GM18858 (cell line): Measurements from ENCODE around the gene VPS9D1.
"Not testable (repeated sequence)": the region's sequence is repeated elsewhere in the genome, so short reads cannot be mapped to it uniquely, and the experiment has no call there.

Source experiments
- ATAC-seq: cut with Tn5 transposase; IDR thresholded peaks from one replicate; pipeline ENCODE4 v1.9.1; 2021; ENCODE audit not compliant: unreplicated experiment

Gene VPS9D1

DNA sequence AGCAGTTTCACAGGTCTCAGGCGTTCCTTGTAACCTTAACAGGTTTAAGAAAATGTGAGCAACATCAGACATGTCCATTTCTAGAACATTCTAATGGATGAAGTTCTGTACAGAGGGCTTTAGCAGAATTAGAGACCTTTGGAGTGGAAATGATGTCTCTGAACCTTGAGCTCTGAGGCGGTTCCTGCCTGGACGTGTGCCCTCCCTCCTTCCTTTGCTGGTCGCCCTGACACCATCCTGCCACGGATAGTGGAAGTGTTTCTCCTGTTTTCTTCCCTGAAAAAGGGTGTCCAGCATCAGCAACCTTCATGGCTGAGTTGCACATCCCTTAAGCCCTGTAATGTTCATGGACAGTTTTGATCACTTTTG is 51.9 kb downstream of the VPS9D1 start:
- no peak for ATAC-seq

- no peak for ATAC-seq
These were observed 53.1 kb downstream of the VPS9D1 start for GRCh38 chr16:89667633-89668032.

GRCh38 chr16:89667000-89667399 is 53.7 kb downstream of the VPS9D1 start:
- ATAC-seq: not testable (repeated sequence)

DNA sequence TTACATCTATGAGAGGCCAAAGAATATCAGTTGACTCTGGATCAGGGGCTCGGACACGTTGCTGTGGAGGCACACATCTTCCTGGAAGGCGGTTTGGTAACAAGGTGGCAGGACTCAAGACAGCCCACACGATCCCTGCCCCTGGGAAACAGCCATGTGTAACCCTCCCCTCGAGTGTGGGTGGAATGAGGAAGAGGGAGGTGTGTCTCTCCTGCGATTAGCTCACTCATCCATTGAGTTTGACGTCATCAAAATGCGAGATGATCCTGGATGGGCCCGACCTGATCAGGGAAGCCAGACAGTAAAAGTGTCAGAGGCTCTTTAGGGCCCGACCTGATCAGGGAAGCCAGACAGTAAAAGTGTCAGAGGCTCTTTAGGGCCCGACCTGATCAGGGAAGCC is 56.5 kb downstream of the VPS9D1 start:
- ATAC-seq: not testable (repeated sequence)

DNA sequence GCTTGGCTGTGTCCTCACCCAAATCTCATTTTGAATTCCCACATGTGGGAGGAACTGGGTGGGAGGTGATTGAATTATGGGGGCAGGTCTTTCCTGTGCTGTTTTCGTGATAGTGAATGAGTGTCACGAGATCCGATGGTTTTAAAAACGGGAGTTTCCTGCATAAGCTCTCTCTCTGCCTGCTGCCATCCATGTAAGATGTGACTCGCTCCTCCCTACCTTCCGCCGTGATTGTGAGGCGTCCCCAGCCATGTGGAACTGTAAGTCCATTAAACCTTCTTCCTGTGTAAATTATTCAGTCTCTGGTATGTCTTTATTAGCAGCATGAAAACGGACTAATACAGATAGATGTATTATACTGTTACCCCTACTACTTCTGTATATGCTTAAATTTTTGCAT is 59.5 kb downstream of the VPS9D1 start:
- no peak for ATAC-seq

DNA sequence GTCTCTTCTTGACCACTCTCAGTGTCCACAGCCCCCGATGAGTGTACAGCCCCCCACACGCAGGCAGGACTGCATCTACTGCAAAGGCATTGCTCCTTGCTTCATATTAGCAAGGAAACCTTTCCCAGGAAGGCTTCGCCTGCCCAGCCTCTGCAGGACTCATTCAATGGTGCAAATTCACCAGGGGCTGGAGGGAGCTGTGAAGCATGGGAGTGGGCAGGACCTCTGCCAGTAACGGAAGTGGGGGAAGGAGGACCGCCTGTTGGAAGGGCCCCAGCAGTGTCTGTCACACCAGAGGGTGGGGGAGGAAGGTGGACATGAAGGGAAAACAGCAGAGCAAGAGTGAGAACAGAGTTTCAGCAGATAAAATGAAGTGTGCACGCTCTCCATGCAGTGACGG is 60.6 kb downstream of the VPS9D1 start:
- no peak for ATAC-seq

DNA sequence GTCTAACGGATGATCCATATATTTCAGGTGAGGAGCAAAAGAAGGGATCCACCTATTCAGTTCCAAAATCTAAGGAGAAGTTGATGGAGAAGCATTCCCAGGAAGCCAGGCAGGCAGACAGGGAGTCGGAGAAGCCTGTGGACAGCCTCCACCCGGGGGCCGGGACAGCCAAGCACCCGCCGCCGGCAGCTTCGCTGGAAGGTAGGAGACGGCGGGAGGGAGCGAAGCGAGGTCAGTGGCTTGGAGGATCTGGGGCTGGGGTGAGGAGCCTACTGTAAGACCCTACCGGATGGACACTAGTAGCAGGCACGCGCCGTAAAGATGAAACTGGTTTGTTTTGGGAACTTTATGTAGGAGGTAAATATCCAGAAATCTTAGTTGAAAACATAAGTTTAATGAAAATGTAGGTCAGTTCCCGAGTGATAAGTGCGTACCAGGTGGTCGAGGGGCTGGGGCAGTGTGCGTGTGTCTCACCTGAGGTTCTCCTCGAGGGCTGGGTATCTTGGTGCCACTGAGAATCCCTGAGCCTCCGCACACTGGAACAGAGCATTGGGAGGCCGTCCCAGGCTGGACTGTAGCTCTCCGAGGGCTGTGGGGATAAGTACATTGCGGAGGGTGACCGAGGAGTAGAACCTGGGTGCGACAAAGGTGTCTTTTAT is 62.3 kb downstream of the VPS9D1 start:
- ATAC-seq: no peak

DNA sequence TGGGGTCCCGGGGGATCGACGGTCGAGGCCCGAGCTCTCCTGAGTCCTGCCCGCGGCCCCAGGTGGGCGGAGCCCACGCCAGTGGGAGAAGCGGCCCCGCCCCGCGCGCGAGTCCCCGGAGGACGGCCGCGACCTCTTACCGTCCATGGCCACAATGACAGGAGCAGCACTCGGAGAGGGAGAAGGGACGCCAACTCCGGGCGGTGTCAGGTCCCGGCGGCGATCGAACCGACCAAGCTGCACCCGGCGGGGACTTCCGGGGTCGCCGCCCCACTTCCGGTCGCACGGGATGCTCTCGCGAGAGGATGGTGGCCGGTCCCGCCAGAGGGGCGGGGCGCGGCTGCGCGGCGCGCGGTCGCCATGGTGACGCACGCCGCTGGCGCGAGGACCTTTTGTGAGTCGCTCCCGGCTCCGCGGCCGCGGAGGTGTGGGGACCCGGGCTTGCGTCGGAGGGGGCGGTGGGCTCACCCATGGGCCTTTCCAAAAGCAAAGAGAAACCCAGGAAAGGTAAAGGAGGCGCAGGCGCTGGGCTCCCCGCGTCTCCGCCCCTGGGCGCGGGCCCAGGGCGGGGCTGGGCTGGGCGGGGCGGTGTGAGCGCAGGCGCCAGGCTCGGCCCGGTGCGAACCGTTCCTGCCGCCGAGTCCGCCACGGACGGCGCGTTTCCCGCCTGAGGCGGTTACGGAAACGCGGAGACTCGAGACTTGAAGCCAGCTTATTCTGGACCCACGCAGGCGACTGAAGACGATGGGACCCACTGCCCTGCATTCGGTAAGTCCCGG is 63.1 kb downstream of the VPS9D1 start, which contains the start of the genes CHMP1A and SPATA33:
Gene CHMP1A, minus strand, starts transcription at position 267 of the 779 bp plus-strand sequence. Its CDS starts 120 bp downstream, at position 147.
Gene SPATA33, plus strand, starts transcription at position 395 of the 779 bp plus-strand sequence. Its CDS starts 76 bp downstream, at position 471.
- ATAC-seq: peak; percentile 80
